IPS DF 19.7 (cell line): ENCODE results near the gene TTC22.

Source experiments
- DNase-seq: peaks from one replicate; pipeline ENCODE4 v3.0.0-alpha.2; 2013; ENCODE audit warnings: low read depth, low spot score

Gene TTC22

GRCh38 chr1:54800899-54801759, at the start of gene TTC22:
Gene TTC22 (minus strand): TSS chr1:54801323. CDS start chr1:54801163, 160 bp downstream.
- no peak for DNase-seq

GRCh38 chr1:54850737-54851136, 49.6 kb upstream of the TTC22 start:
- no peak for DNase-seq

GRCh38 chr1:54850069-54850730, 49.1 kb upstream of the TTC22 start:
- no peak for DNase-seq

- no peak for DNase-seq
Measured at GRCh38 chr1:54849219-54850068, 48.3 kb upstream of the TTC22 start.

GRCh38 chr1:54848134-54848948, 47.2 kb upstream of the TTC22 start:
- no peak for DNase-seq

GRCh38 chr1:54846716-54847284, 45.7 kb upstream of the TTC22 start:
- no peak for DNase-seq

- no peak for DNase-seq
Measured at GRCh38 chr1:54846301-54846700, 45.2 kb upstream of the TTC22 start.

GRCh38 chr1:54845772-54846171, 44.6 kb upstream of the TTC22 start:
- no peak for DNase-seq

- no peak for DNase-seq
Measured at GRCh38 chr1:54844564-54844963, 43.4 kb upstream of the TTC22 start.

- no peak for DNase-seq
Measured at GRCh38 chr1:54843449-54843848, 42.3 kb upstream of the TTC22 start.

GRCh38 chr1:54842963-54843362, 41.8 kb upstream of the TTC22 start:
- no peak for DNase-seq

- DNase-seq: no peak
Measured at GRCh38 chr1:54842206-54842915, 41.2 kb upstream of the TTC22 start.

GRCh38 chr1:54839824-54840223, 38.7 kb upstream of the TTC22 start:
- no peak for DNase-seq

GRCh38 chr1:54838565-54839180, 37.5 kb upstream of the TTC22 start:
- DNase-seq: no peak

- DNase-seq: no peak
Measured at GRCh38 chr1:54837002-54837853, 36.1 kb upstream of the TTC22 start.

- no peak for DNase-seq
Measured at GRCh38 chr1:54836594-54836993, 35.5 kb upstream of the TTC22 start.

GRCh38 chr1:54835970-54836369, 34.8 kb upstream of the TTC22 start:
- DNase-seq: no peak

GRCh38 chr1:54835131-54835898, 34.2 kb upstream of the TTC22 start:
- DNase-seq: no peak
